ENCODE results near the gene ERP29. TPM values are rescaled to one million over a fixed set of nuclear protein-coding genes. Genes with fewer than 3 reads are reported as not detected.

Gene ERP29
- polyA plus RNA-seq, 3 donors: 158 to 207 (median 170) TPM

DNA sequence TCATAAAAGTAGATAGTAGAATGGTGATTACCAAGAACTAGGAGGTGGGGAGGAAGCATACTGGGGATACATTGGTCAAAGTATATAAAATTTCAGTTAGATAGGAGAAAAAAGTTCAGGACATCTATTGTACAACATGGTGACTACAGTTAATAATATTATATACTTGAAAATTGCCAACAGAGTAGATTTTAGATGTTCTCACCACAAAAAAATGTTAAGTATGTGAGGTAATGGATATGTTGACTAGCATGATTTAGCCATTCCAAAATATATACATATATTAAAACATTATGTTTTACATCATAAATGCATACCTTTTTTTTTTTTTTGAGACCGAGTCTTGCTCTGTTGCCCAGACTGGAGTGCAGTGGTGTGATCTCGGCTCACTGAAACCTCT lies 31.2 kb upstream of the ERP29 start:
- Mint-ChIP-seq H3K4me1 (no peaks in the 10 kb centered on the region), H3K9me3 (peaks cover 0 to 1% (median 0%) of the 10 kb centered on the region in 7 donors), H3K27me3 (ENCODE audit: low read depth in 3 of 3) (peaks cover 0 to 2% (median 0%) of the 10 kb centered on the region in 3 donors), H3K36me3 (no peaks in the 10 kb centered on the region), H3K27ac (no peak overlapping the region), H3K4me3 (no peak overlapping the region)
- Histone ChIP-seq H3K4me1 (ENCODE audit: control insufficient read depth in 1 of 2, insufficient read depth in 2 of 2, low read length in 2 of 2) (no peaks in the 10 kb centered on the region), H3K4me2 (replicated peaks; ENCODE audit: extremely low read depth, low read length, poor library complexity, severe bottlenecking) (no peak overlapping the region), H3K4me3 (replicated peaks in 1 of 3; ENCODE audit: low read depth in 2 of 3, low read length in 3 of 3) (no peak overlapping the region), H3K79me2 (ENCODE audit: insufficient read depth, low read length) (no peaks in the 10 kb centered on the region), H3K36me3 (replicated peaks in 1 of 2; ENCODE audit: control insufficient read depth in 1 of 2, insufficient read depth in 2 of 2, low read length in 2 of 2) (no peaks in the 10 kb centered on the region), H3K9ac (ENCODE audit: insufficient read depth, low read length, poor library complexity, severe bottlenecking) (no peak overlapping the region), H3K27ac (ENCODE audit: low read depth in 1 of 2, low read length in 2 of 2) (no peak overlapping the region), H3K9me3 (replicated peaks in 1 of 2; ENCODE audit: control insufficient read depth in 1 of 2, insufficient read depth in 1 of 2, low read length in 2 of 2) (no peaks in the 10 kb centered on the region), H4K20me1 (ENCODE audit: insufficient read depth, low read length) (no peaks in the 10 kb centered on the region), H3K27me3 (ENCODE audit: control insufficient read depth in 2 of 2, insufficient read depth in 2 of 2, low read length in 2 of 2) (no peaks in the 10 kb centered on the region), H2AFZ (ENCODE audit: insufficient read depth, low read depth, low read length, poor library complexity, severe bottlenecking) (no peak overlapping the region)
- WGBS (ENCODE audit: insufficient coverage): no CpG with 5 or more reads among the region's 2 CpGs
- TF ChIP-seq CTCF (IDR thresholded peaks at IDR 0.05): no peak
- intact Hi-C loops (cut with micrococcal nuclease): no loop called here
- no peak for DNase-seq

- Mint-ChIP-seq H3K4me3 (no peak overlapping the region), H3K27ac (no peak overlapping the region), H3K9me3 (no peaks in the 10 kb centered on the region), H3K4me1 (no peaks in the 10 kb centered on the region), H3K36me3 (peaks cover 3 to 7% of the 10 kb centered on the region in 2 donors), H3K27me3 (ENCODE audit: low read depth in 3 of 3) (peaks cover 0 to 2% (median 0%) of the 10 kb centered on the region in 3 donors)
- H3K79me2 ChIP-seq (ENCODE audit: insufficient read depth, low read length): no peaks in the 10 kb centered on the region
- no peaks in the 10 kb centered on the region for H3K27me3 ChIP-seq (ENCODE audit: control insufficient read depth in 2 of 2, insufficient read depth in 2 of 2, low read length in 2 of 2)
- no peaks in the 10 kb centered on the region for H4K20me1 ChIP-seq (ENCODE audit: insufficient read depth, low read length)
- H3K9ac ChIP-seq (ENCODE audit: insufficient read depth, low read length, poor library complexity, severe bottlenecking): no peak overlapping the region
- no peak overlapping the region for H2AFZ ChIP-seq (ENCODE audit: insufficient read depth, low read depth, low read length, poor library complexity, severe bottlenecking)
- no peaks in the 10 kb centered on the region for H3K36me3 ChIP-seq (replicated peaks in 1 of 2; ENCODE audit: control insufficient read depth in 1 of 2, insufficient read depth in 2 of 2, low read length in 2 of 2)
- no peak overlapping the region for H3K4me2 ChIP-seq (replicated peaks; ENCODE audit: extremely low read depth, low read length, poor library complexity, severe bottlenecking)
- no peak overlapping the region for H3K4me3 ChIP-seq (replicated peaks in 1 of 3; ENCODE audit: low read depth in 2 of 3, low read length in 3 of 3)
- H3K27ac ChIP-seq (ENCODE audit: low read depth in 1 of 2, low read length in 2 of 2): no peak overlapping the region
- H3K4me1 ChIP-seq (ENCODE audit: control insufficient read depth in 1 of 2, insufficient read depth in 2 of 2, low read length in 2 of 2): no peaks in the 10 kb centered on the region
- H3K9me3 ChIP-seq (replicated peaks in 1 of 2; ENCODE audit: control insufficient read depth in 1 of 2, insufficient read depth in 1 of 2, low read length in 2 of 2): no peaks in the 10 kb centered on the region
- intact Hi-C loops (cut with micrococcal nuclease): no loop called here
- TF ChIP-seq CTCF (IDR thresholded peaks at IDR 0.05): no peak
- no peak for DNase-seq
- WGBS (ENCODE audit: insufficient coverage): no CpG with 5 or more reads among the region's 2 CpGs
Measured at GRCh38 chr12:111984820-111985219, 28.4 kb upstream of the ERP29 start.

Data from CD14-positive monocyte (primary cell).